ENCODE data around the gene AHR.

DNA sequence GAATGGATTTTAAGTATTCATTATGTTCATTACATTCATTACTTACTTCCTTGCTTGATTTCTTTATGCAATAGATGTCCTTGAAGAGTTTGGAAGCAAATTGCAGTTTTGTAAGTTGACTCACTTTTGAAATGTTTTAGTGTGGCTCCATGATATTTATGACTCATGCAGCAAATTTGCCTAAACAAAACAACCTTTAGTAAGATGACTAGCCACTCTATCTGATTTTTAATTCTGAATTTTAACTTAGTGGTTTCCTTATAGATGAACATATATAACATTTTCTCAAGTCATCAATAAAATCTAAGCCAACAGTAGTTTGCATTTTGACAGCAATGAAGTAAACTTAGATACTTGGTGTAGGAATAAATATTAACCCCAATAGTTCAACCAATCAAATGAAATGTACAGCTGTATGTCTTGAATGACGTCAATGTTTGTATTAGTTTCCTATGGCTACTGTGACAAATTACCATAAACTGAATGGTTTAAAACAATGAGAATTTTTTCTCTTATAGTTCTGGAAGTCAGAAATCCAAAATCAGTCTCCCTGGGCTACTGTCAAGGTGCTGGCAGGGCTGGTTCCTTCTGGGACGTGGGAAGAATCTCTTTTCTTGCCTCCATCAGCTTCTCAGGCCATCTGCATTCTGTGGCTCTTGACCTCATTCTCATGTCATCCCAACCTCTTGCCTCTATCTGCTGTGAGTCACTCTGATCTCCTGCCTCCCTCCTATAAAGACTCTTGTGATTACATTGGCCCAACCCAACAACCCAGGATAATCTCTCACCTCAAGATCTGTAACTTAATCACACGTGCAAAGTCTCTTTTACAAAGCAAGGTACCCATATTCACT lies 73.4 kb downstream of the AHR start:
- TF ChIP-seq, protein P1, sequence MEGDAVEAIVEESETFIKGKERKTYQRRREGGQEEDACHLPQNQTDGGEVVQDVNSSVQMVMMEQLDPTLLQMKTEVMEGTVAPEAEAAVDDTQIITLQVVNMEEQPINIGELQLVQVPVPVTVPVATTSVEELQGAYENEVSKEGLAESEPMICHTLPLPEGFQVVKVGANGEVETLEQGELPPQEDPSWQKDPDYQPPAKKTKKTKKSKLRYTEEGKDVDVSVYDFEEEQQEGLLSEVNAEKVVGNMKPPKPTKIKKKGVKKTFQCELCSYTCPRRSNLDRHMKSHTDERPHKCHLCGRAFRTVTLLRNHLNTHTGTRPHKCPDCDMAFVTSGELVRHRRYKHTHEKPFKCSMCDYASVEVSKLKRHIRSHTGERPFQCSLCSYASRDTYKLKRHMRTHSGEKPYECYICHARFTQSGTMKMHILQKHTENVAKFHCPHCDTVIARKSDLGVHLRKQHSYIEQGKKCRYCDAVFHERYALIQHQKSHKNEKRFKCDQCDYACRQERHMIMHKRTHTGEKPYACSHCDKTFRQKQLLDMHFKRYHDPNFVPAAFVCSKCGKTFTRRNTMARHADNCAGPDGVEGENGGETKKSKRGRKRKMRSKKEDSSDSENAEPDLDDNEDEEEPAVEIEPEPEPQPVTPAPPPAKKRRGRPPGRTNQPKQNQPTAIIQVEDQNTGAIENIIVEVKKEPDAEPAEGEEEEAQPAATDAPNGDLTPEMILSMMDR (IDR thresholded peaks at IDR 0.05; ENCODE audit: low read depth, low read length, poor library complexity, severe bottlenecking) = no peak
- TF ChIP-seq EZH2phosphoT487 (IDR thresholded peaks at IDR 0.05; ENCODE audit: borderline replicate concordance, low read length) = no peak
